Activated T-cell treated with anti-CD3 and anti-CD28 coated beads, Interleukin-2, amount 50 U/mL, for 24 hours (primary cell): Measurements from ENCODE around the gene STARD5.

ENCODE experiments used
- DNase-seq: peaks from one replicate; pipeline ENCODE4 v3.0.0-alpha.2; 2020
- H3K27ac Mint-ChIP-seq: 2 replicates; pipeline ENCODE4 v1.8.0; 2020; ENCODE audit warnings: mild to moderate bottlenecking, mixed read lengths
- H3K27me3 Mint-ChIP-seq: 2 replicates; pipeline ENCODE4 v1.8.0; 2020; ENCODE audit warnings: mixed read lengths
- H3K36me3 Mint-ChIP-seq: 2 replicates; pipeline ENCODE4 v1.8.0; 2020; ENCODE audit warnings: low read depth, mixed read lengths
- H3K4me1 Mint-ChIP-seq: 2 replicates; pipeline ENCODE4 v1.8.0; 2020; ENCODE audit warnings: low read depth, mixed read lengths
- H3K4me3 Mint-ChIP-seq: 2 replicates; pipeline ENCODE4 v1.8.0; 2020; ENCODE audit warnings: mild to moderate bottlenecking, moderate library complexity, mixed read lengths
- H3K9me3 Mint-ChIP-seq: 2 replicates; pipeline ENCODE4 v1.8.0; 2020; ENCODE audit warnings: mixed read lengths

The STARD5 gene

GRCh38 chr15:81282606-81282895 lies 41.4 kb downstream of the STARD5 start:
- Mint-ChIP-seq H3K9me3 (peaks cover 7% of the 10 kb centered on the region), H3K4me3 (no peak overlapping the region), H3K27ac (no peak overlapping the region), H3K36me3 (peaks cover 36% of the 10 kb centered on the region), H3K4me1 (peaks cover 74% of the 10 kb centered on the region), H3K27me3 (no peaks in the 10 kb centered on the region)
- DNase-seq: no peak

GRCh38 chr15:81281766-81282605 lies 42.0 kb downstream of the STARD5 start:
- Mint-ChIP-seq H3K9me3 (peaks cover 8% of the 10 kb centered on the region), H3K4me3 (no peak overlapping the region), H3K27me3 (no peaks in the 10 kb centered on the region), H3K27ac (no peak overlapping the region), H3K4me1 (peaks cover 70% of the 10 kb centered on the region), H3K36me3 (peaks cover 36% of the 10 kb centered on the region)
- DNase-seq: peak; percentile 27

DNA sequence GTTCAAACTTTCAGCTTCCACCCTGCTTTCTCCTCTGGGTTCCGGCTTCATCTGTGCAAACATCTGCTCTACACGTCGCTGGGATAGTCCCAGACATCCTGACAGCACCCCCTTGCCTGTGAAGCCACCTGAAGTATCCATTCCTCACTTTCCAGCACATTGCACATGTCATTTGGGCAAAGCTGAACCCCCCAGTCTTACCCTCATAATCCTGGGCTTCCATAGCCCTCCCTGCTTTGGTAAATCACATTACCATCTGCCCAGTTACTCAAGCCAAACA lies 42.5 kb downstream of the STARD5 start:
- peak overlapping the region; percentile 53 for H3K27ac Mint-ChIP-seq
- no peak for DNase-seq
- no peaks in the 10 kb centered on the region for H3K27me3 Mint-ChIP-seq
- no peak overlapping the region for H3K4me3 Mint-ChIP-seq
- peaks cover 12% of the 10 kb centered on the region for H3K9me3 Mint-ChIP-seq
- peaks cover 40% of the 10 kb centered on the region for H3K36me3 Mint-ChIP-seq
- peaks cover 66% of the 10 kb centered on the region for H3K4me1 Mint-ChIP-seq

DNA sequence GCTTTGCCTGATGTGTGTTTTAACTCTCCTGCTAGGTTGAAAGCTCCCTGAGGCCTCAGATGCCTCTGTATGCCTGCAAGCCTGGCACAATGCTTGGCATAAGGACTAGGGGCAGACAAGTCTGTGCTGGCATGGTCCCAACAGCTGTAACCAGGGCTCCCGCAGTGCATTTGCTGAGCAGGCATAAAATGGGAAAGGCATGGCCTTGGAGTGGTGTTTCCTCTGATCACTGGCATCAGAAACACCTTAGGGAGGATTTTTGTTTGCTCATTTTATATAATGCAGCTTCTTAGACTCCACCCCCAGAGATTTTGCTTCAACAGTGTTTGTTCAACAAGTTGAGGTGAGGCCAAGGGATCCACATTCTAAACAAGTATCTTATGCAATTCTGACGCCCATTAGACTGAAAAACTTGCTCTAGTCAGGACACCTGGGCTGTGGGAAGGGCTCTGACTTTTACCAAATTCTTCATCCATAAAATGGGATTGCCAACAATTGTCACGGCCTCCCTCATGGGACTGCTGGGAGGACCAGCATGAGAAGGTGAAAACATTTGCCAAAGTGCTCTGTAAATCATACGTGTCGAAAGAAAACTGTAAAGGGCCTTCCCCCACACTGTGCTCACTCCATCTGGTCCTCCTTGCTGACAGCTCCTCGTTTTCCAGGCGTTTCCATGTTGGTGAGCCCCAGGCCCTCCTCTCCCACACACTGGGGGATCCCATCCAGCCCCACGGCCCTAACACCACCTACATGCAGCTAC lies 43.1 kb downstream of the STARD5 start:
- Mint-ChIP-seq H3K36me3 (peaks cover 37% of the 10 kb centered on the region), H3K4me3 (no peak overlapping the region), H3K27me3 (no peaks in the 10 kb centered on the region), H3K9me3 (peaks cover 12% of the 10 kb centered on the region), H3K27ac (peak overlapping the region; percentile 53), H3K4me1 (peaks cover 66% of the 10 kb centered on the region)
- peak; percentile 24 for DNase-seq

DNA sequence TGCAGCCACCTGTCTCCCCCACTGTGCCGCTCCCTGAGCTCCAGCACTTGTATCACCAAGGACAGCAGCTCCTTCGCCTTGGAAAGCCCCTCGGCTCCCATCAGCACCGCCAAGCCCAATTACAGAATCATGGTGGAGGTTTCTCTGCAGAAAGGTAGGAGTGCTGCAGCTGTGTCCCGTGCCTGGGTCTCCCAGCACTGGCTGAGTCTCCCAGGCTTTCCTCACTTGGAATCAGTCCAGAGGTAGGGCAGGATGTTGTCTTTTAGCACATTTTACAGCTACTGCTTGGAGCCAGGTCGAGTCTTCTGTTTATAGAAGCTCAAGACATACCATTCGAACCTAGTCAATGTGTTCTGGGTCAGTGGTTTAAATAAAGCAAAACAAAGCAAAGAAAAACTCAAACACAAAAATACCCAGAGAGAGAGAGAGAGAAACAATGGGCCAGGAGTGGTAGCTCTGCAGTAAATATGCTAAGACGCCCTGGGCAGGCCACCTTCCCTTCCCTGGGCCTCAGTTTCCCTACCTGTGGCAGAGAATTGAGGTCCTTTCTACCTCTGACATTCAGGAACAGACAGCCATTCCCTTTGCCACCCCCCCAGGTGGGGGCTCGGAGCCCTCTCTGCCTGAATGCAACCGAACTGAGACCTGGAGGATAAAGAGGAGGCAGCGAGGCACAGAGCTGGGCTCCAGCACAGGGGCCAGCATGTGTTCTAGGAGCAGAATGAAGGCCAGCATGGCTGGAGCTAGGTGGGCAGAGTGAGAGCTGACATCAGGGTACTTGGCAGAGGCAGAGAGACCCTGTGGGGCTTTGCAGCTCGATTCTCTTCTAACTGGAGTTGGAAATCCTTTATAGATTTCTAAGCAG lies 44.1 kb downstream of the STARD5 start:
- Mint-ChIP-seq H3K36me3 (peaks cover 26% of the 10 kb centered on the region), H3K27me3 (no peaks in the 10 kb centered on the region), H3K4me1 (peaks cover 66% of the 10 kb centered on the region), H3K27ac (no peak overlapping the region), H3K4me3 (no peak overlapping the region), H3K9me3 (peaks cover 12% of the 10 kb centered on the region)
- no peak for DNase-seq

GRCh38 chr15:81278306-81279029 lies 45.5 kb downstream of the STARD5 start:
- Mint-ChIP-seq H3K9me3 (peaks cover 12% of the 10 kb centered on the region), H3K27me3 (no peaks in the 10 kb centered on the region), H3K27ac (no peak overlapping the region), H3K36me3 (peaks cover 23% of the 10 kb centered on the region), H3K4me1 (peaks cover 62% of the 10 kb centered on the region), H3K4me3 (no peak overlapping the region)
- DNase-seq: no peak

DNA sequence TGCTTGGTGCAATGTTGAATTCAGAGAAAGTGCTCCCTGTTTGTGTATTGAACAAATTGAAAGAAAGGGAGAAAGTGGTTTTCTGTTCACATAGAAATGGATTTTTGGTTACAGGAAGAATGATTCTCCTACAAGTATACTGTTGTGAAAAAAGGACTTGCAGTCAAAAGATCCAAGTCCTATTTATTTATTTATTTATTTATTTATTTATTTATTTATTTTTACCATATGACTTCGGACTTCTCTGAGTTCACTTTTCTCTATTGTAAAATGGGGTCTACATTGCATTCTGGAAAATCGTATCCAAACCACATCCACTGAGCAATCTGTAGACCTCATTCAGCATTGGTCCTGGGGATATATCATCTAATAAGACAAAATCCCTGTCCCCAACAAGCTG lies 46.1 kb downstream of the STARD5 start:
- H3K27ac Mint-ChIP-seq: no peak overlapping the region
- no peaks in the 10 kb centered on the region for H3K27me3 Mint-ChIP-seq
- no peak overlapping the region for H3K4me3 Mint-ChIP-seq
- peaks cover 62% of the 10 kb centered on the region for H3K4me1 Mint-ChIP-seq
- peaks cover 12% of the 10 kb centered on the region for H3K9me3 Mint-ChIP-seq
- DNase-seq: no peak
- peaks cover 20% of the 10 kb centered on the region for H3K36me3 Mint-ChIP-seq

GRCh38 chr15:81276967-81277366 lies 47.0 kb downstream of the STARD5 start:
- Mint-ChIP-seq H3K4me1 (peaks cover 59% of the 10 kb centered on the region), H3K36me3 (peaks cover 20% of the 10 kb centered on the region), H3K27ac (no peak overlapping the region), H3K27me3 (no peaks in the 10 kb centered on the region), H3K4me3 (no peak overlapping the region), H3K9me3 (peaks cover 12% of the 10 kb centered on the region)
- no peak for DNase-seq

DNA sequence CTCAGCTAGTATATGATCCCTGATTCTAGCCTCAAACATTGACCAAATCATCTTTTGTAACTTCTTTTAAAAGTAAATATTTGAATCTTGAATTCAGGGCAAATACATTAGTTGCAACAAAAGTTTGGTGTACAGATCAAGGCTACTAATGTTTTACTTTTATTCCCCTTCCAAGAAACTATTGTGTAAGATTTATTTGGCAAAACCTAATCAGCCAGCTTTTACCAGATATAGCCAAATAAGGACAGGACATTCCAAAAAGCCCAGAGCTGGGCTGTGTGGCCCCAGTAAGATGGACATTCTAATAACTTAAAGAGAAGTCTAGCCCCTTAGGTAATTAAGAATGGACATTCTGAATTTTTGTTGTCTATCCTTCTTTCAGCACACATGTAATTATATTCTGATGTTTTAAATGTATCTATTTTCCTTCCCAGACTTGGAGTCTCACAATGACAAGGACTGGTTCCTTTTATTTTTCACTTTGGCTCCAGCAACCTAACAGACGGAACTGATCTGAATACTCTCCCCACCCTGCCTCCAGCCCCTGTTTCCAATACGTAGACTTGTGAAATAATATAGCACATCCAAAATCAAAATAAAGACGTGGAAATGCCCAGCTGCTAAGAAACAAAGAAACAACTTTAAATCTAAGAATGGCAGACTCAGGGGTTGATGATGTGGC lies 48.1 kb downstream of the STARD5 start:
- peaks cover 20% of the 10 kb centered on the region for H3K36me3 Mint-ChIP-seq
- peak overlapping the region; percentile 79 for H3K27ac Mint-ChIP-seq
- no peak for DNase-seq
- no peak overlapping the region for H3K4me3 Mint-ChIP-seq
- peaks cover 49% of the 10 kb centered on the region for H3K4me1 Mint-ChIP-seq
- H3K27me3 Mint-ChIP-seq: no peaks in the 10 kb centered on the region
- H3K9me3 Mint-ChIP-seq: peaks cover 12% of the 10 kb centered on the region

GRCh38 chr15:81274931-81275707 lies 48.8 kb downstream of the STARD5 start:
- peaks cover 12% of the 10 kb centered on the region for H3K9me3 Mint-ChIP-seq
- peaks cover 49% of the 10 kb centered on the region for H3K4me1 Mint-ChIP-seq
- H3K27me3 Mint-ChIP-seq: no peaks in the 10 kb centered on the region
- H3K4me3 Mint-ChIP-seq: no peak overlapping the region
- peak; percentile 81 for DNase-seq
- peak overlapping the region; percentile 79 for H3K27ac Mint-ChIP-seq
- H3K36me3 Mint-ChIP-seq: peaks cover 20% of the 10 kb centered on the region

GRCh38 chr15:81274255-81274654 lies 49.7 kb downstream of the STARD5 start:
- DNase-seq: no peak
- H3K4me3 Mint-ChIP-seq: no peak overlapping the region
- H3K27me3 Mint-ChIP-seq: no peaks in the 10 kb centered on the region
- peaks cover 12% of the 10 kb centered on the region for H3K9me3 Mint-ChIP-seq
- H3K27ac Mint-ChIP-seq: no peak overlapping the region
- peaks cover 20% of the 10 kb centered on the region for H3K36me3 Mint-ChIP-seq
- H3K4me1 Mint-ChIP-seq: peaks cover 47% of the 10 kb centered on the region

GRCh38 chr15:81273855-81274254 lies 50.1 kb downstream of the STARD5 start:
- DNase-seq: no peak
- no peak overlapping the region for H3K4me3 Mint-ChIP-seq

GRCh38 chr15:81273200-81273599 lies 50.7 kb downstream of the STARD5 start:
- Mint-ChIP-seq H3K36me3 (peaks cover 14% of the 10 kb centered on the region), H3K9me3 (peaks cover 12% of the 10 kb centered on the region), H3K27me3 (no peaks in the 10 kb centered on the region), H3K4me3 (no peak overlapping the region), H3K4me1 (peaks cover 47% of the 10 kb centered on the region), H3K27ac (no peak overlapping the region)
- no peak for DNase-seq

More at GRCh38 chr15:81273855-81274254, 50.1 kb downstream of the STARD5 start:
- Mint-ChIP-seq H3K9me3 (peaks cover 12% of the 10 kb centered on the region), H3K36me3 (peaks cover 20% of the 10 kb centered on the region), H3K4me1 (peaks cover 51% of the 10 kb centered on the region), H3K27me3 (no peaks in the 10 kb centered on the region), H3K27ac (no peak overlapping the region)
